Esophagus squamous epithelium (tissue), 5 donors: Measurements from ENCODE around the gene CD46. TPM values are rescaled to one million over a fixed set of nuclear protein-coding genes. Genes with fewer than 3 reads are reported as not detected.

Source experiments
- DNase-seq: peaks from one replicate; lab custom pipeline; 2025; lab: John Stamatoyannopoulos, UW
- H3K27ac ChIP-seq, 4 donors: fragments of 200-600 bp; sonication (generic); one replicate each; pipeline ENCODE4 v1.5.1; 2016 to 2019; ENCODE audit warnings: mild to moderate bottlenecking in 1 of 4
- H3K27me3 ChIP-seq, 4 donors: fragments of 200-600 bp; sonication (generic); 1 replicate in 3 of 4; 2 replicates in 1 of 4; pipeline versions ENCODE4 v1.5.1 to v1.6.0; 2017 to 2021; ENCODE audit warnings: antibody characterized with exemption in 1 of 4
- H3K36me3 ChIP-seq, 3 donors: fragments of 200-600 bp; sonication (generic); one replicate each; pipeline ENCODE4 v1.5.1; 2016 to 2019
- H3K4me1 ChIP-seq, 3 donors: fragments of 200-600 bp; sonication (generic); one replicate each; pipeline ENCODE4 v1.5.1; 2017 to 2019
- H3K4me3 ChIP-seq, 4 donors: fragments of 200-600 bp; sonication (generic); 1 replicate in 3 of 4; 2 replicates in 1 of 4; pipeline ENCODE4 v1.5.1; 2016 to 2019; ENCODE audit warnings: mild to moderate bottlenecking in 2 of 4, moderate library complexity in 1 of 4
- H3K9me3 ChIP-seq, 3 donors: fragments of 200-600 bp; sonication (generic); one replicate each; pipeline ENCODE4 v1.5.1; 2016 to 2019
- POLR2A ChIP-seq, 4 donors: fragments of 450-650 bp; IDR thresholded peaks; one replicate each; pipeline ENCODE4 v1.6.1; 2017; ENCODE audit warnings: antibody characterized with exemption in 4 of 4, mild to moderate bottlenecking in 4 of 4, moderate library complexity in 3 of 4
- WGBS, 2 donors: methylation state at CpG; one replicate each; pipeline ENCODE4 v1.1.5; 2018; 5-methylcytosine and 5-hydroxymethylcytosine counted together
- intact Hi-C: fragments of 100-400 bp; cut with DNase I; formaldehyde crosslinking; loops from one replicate; pipeline ENCODE4 v1.15.0; 2022
- total RNA-seq, 4 donors: library from RNA; depleted of rRNA; stranded (reverse); fragments of >200 nt; gene quantifications; one replicate each; pipeline ENCODE4 v1.1.0, GENCODE V29; 2016
- TF ChIP-seq, protein P1 (sequence below), 6 experiments: fragments of 450-650 bp in 4 of 6; fragments of 200-600 bp in 2 of 6; sonication (generic) in 2 of 6; IDR thresholded peaks; one replicate each; pipeline ENCODE4 v1.5.1; 2016 to 2019; ENCODE audit warnings: antibody characterized with exemption in 6 of 6, mild to moderate bottlenecking in 4 of 6, moderate library complexity in 4 of 6
- donor health status: DM: yes; HTN: yes; CAD: no.

The CD46 gene
- total RNA-seq, 4 donors from 2014 or later = 131 to 191 (median 157) TPM

DNA sequence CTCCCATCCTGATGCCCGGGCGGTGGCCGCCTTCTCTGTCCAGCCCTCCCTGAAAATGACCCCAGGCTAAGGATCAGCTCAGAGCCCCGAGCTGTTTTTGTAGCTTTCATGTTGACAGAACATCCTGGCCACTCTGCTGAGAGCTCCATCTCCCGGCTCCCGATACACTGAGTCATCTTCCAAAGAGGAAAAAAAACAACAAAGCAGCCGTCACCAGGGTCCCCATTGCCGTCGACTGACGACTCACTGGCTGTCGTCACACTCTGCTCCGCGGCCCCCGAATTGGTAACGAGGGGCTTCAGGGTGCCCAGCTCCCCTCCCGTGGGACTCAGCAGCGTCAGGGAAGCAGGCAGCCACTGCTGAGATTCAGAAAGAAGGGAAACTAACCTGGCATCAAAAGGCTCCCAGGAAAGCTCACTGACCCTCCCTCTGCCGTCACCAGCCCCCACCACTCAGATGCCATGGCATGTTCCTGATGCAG, 67.2 kb downstream of the CD46 start:
- no peaks in the 10 kb centered on the region for H3K27me3 ChIP-seq
- H3K4me3 ChIP-seq = peak overlapping the region in 3 of 4 donors; percentile 24 to 75 (median 60)
- peak overlapping the region; percentile 7 to 95 (median 62) for H3K27ac ChIP-seq
- H3K36me3 ChIP-seq = peaks cover 18 to 80% (median 22%) of the 10 kb centered on the region in 3 donors
- DNase-seq = no peak
- intact Hi-C loops = no loop called here
- peaks cover 34 to 100% (median 55%) of the 10 kb centered on the region in 3 donors for H3K4me1 ChIP-seq
- WGBS, 2 donors = 58 to 60% methylated on average over 1 to 7 of the region's 18 CpGs
- no peaks in the 10 kb centered on the region for H3K9me3 ChIP-seq
- TF ChIP-seq, protein P1, sequence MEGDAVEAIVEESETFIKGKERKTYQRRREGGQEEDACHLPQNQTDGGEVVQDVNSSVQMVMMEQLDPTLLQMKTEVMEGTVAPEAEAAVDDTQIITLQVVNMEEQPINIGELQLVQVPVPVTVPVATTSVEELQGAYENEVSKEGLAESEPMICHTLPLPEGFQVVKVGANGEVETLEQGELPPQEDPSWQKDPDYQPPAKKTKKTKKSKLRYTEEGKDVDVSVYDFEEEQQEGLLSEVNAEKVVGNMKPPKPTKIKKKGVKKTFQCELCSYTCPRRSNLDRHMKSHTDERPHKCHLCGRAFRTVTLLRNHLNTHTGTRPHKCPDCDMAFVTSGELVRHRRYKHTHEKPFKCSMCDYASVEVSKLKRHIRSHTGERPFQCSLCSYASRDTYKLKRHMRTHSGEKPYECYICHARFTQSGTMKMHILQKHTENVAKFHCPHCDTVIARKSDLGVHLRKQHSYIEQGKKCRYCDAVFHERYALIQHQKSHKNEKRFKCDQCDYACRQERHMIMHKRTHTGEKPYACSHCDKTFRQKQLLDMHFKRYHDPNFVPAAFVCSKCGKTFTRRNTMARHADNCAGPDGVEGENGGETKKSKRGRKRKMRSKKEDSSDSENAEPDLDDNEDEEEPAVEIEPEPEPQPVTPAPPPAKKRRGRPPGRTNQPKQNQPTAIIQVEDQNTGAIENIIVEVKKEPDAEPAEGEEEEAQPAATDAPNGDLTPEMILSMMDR (IDR thresholded peaks at IDR 0.05) = no peak
- TF ChIP-seq POLR2A (IDR thresholded peaks at IDR 0.05) = no peak

DNA sequence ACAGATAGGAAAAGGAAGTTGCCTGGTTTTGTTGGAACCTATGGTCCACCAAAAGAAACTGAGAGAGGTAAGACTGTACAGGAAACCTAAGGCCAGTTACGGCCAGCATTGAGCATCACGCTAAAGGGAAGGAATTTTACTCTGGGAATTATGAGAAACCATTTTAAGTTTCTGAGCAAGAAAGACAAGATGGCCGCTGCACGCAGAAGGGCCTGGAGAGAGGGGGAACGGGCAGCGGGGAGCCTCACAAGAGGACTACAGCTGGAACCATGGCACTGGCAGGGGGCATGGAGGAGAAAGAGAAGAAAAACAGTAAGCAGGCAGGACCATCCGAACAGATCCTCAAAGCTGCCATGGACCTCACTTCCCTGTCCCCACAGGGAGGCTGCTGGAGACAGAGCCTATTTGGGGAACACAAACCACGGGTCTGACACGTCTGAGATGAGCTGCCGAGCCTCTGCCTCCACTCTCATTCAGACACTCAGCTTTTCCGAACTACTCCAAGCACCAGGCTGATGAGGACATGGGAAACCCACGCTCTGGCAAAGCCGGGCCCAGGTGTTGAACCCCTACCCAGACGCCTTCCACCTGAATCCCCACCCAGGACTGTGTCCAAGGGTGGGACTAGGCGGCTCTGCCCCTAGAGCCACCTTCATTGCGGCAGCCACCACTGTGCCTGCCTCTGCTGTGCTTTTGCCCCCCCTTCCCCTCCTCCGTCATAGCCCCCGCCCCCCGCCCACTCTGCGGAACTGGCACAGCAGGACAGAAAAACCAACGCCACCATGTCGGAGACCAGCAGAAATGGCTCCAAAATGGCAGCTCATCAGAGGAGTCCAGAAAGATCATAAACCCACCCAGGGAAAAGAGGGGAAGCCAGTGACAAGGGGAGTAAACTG, 69.0 kb downstream of the CD46 start:
- Histone ChIP-seq H3K4me1 (peaks cover 44 to 100% (median 57%) of the 10 kb centered on the region in 3 donors), H3K9me3 (no peaks in the 10 kb centered on the region), H3K4me3 (peak overlapping the region; percentile 28 to 75 (median 58)), H3K27ac (peak overlapping the region in 3 of 4 donors; percentile 95 to 98 (median 96)), H3K27me3 (no peaks in the 10 kb centered on the region), H3K36me3 (peaks cover 7 to 62% (median 17%) of the 10 kb centered on the region in 3 donors)
- intact Hi-C loops = loop anchor here (10.0 kb wide), 1 partner anchor 144 kb away; no protein-coding TSS in a partner anchor
- DNase-seq = no peak
- no peak for TF ChIP-seq POLR2A (IDR thresholded peaks at IDR 0.05)
- TF ChIP-seq, protein P1 (IDR thresholded peaks at IDR 0.05) = no peak
- WGBS, 2 donors = 78 to 79% methylated on average over 7 to 15 of the region's 22 CpGs

DNA sequence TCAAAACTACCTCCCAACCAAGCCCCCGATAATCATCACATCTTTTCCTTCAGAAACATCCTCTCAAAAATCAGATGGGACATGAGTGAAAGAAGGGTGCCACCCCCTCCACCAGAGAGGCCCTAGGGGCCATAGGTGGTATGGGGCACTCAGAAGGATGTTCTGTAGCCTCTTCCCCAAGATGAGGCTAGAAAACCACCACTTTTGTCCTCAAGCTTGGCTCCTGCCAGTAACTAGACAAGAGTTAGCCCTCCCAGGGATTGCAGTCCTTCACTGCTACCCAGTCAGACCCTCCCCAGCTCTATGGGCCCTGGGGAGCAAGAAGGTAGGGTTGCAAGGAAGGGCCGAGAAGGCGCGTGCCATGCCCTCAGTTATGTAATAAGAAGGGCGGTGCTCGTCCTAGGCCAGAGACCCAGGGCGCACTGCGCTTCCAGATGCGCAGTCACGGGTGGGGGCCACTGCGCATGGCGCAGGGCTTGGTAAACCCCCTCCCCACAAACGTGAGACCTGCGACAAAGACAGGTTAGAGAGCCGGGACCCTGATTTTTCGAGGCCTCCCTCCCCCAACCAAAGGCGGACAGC, 69.7 kb downstream of the CD46 start:
- WGBS, 2 donors = 80 to 98% methylated on average over 7 to 11 of the region's 17 CpGs
- peak overlapping the region; percentile 28 to 75 (median 58) for H3K4me3 ChIP-seq
- peaks cover 6 to 54% (median 13%) of the 10 kb centered on the region in 3 donors for H3K36me3 ChIP-seq
- intact Hi-C loops = loop anchor here (10.0 kb wide), 1 partner anchor 143 kb away; no protein-coding TSS in a partner anchor
- H3K9me3 ChIP-seq = no peaks in the 10 kb centered on the region
- H3K27me3 ChIP-seq = no peaks in the 10 kb centered on the region
- TF ChIP-seq POLR2A (IDR thresholded peaks at IDR 0.05) = no peak
- TF ChIP-seq, protein P1 (IDR thresholded peaks at IDR 0.05) = no peak
- no peak for DNase-seq
- peaks cover 47 to 100% (median 57%) of the 10 kb centered on the region in 3 donors for H3K4me1 ChIP-seq
- H3K27ac ChIP-seq = peak overlapping the region; percentile 90 to 98 (median 96)

DNA sequence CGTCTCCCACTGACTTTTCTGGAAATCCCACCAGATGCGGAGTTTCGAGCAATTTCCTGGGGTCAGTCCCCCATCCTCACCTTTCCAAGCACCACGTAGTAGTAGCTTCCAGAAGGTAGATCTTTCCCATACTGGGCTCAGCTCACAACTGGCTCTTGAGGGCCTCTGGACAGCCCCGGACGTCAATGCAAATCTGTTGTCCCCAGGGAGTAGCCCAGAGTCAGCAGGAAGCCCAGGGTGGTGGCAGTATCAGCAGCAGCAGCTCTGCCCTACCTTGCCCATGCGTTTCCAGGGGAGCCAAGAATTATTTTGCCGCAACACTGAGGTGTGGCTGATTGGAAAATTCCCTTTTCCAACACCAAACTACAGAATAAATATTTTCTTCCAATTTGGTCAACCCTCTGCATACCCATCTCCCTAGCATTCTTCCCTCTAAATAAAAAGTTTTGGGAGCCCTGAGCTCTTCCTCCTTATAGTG, 70.3 kb downstream of the CD46 start:
- Histone ChIP-seq H3K4me3 (peak overlapping the region; percentile 28 to 75 (median 58)), H3K4me1 (peaks cover 49 to 100% (median 58%) of the 10 kb centered on the region in 3 donors), H3K9me3 (no peaks in the 10 kb centered on the region), H3K27me3 (no peaks in the 10 kb centered on the region), H3K36me3 (peaks cover 0 to 48% (median 8%) of the 10 kb centered on the region in 3 donors), H3K27ac (peak overlapping the region; percentile 90 to 98 (median 96))
- 69 to 80% methylated on average over 6 to 7 of the region's 8 CpGs for WGBS, 2 donors
- DNase-seq = no peak
- intact Hi-C loops = loop anchor here (10.0 kb wide), 1 partner anchor 143 kb away; no protein-coding TSS in a partner anchor
- TF ChIP-seq POLR2A (IDR thresholded peaks at IDR 0.05) = no peak
- TF ChIP-seq, protein P1 (IDR thresholded peaks at IDR 0.05) = no peak
